IMR-90 (cell line): ENCODE measurements around the gene OLFM3. TPM values are rescaled to one million over a fixed set of nuclear protein-coding genes. Genes with fewer than 3 reads are reported as not detected.

ENCODE experiments used
- ATAC-seq: fragments of 200-7000 bp; cut with Tn5 transposase; 2 replicates; pipeline ENCODE4 v1.9.1; 2020; ENCODE audit warnings: low read depth, mild to moderate bottlenecking, moderate library complexity
- BruUV-seq: library from RNA; stranded (reverse); fragments of 400-500 nt; replicated peaks from 2 replicates; lab custom pipeline; 2021; lab: Mats Ljungman, UMichigan
- CTCF ChIA-PET: fragments of 300-600 bp; formaldehyde crosslinking; extraction: SDS; loops from one replicate; lab custom pipeline; 2021; ENCODE audit warnings: antibody characterized with exemption; lab: Yijun Ruan, JAX
- POLR2A ChIA-PET: fragments of 300-600 bp; sonication (Branson Sonifier 250); formaldehyde crosslinking; loops from one replicate; lab custom pipeline; 2022; ENCODE audit warnings: antibody characterized with exemption; ENCODE audit not compliant: unreplicated experiment; lab: Charles Lee
- DNase-seq: peaks from one replicate; pipeline ENCODE4 v3.0.0; 2013
- H2AFZ ChIP-seq: replicated peaks from 2 replicates; pipeline ENCODE3; 2013; ENCODE audit warnings: low read length, mild to moderate bottlenecking; ENCODE audit not compliant: poor library complexity
- H2AK5ac ChIP-seq: 2 replicates; pipeline ENCODE4 v1.6.1; 2013; ENCODE audit warnings: low read depth, low read length, inconsistent platforms
- H2AK9ac ChIP-seq: replicated peaks from 2 replicates; pipeline ENCODE3; 2013; ENCODE audit warnings: mild to moderate bottlenecking, low read depth, low read length, moderate library complexity; ENCODE audit not compliant: poor library complexity
- H2BK120ac ChIP-seq: 2 replicates; pipeline ENCODE4 v1.6.1; 2013; ENCODE audit warnings: low read depth, low read length, inconsistent platforms
- H2BK15ac ChIP-seq: 3 replicates; pipeline ENCODE4 v1.6.1; 2013; ENCODE audit warnings: low read depth, low read length, inconsistent platforms
- H2BK20ac ChIP-seq: 2 replicates; pipeline ENCODE4 v1.6.1; 2013; ENCODE audit warnings: low read depth, mild to moderate bottlenecking, inconsistent platforms, low read length, moderate library complexity
- H2BK5ac ChIP-seq: 2 replicates; pipeline ENCODE4 v1.6.1; 2013; ENCODE audit warnings: mild to moderate bottlenecking, low read depth, low read length, inconsistent platforms; ENCODE audit not compliant: poor library complexity, severe bottlenecking
- H3K14ac ChIP-seq: replicated peaks from 2 replicates; pipeline ENCODE4 v1.6.1; 2013; ENCODE audit warnings: low read depth, low read length, inconsistent platforms
- H3K18ac ChIP-seq: 2 replicates; pipeline ENCODE4 v1.6.1; 2013; ENCODE audit warnings: low read depth, low read length, control low read depth
- H3K23ac ChIP-seq: 2 replicates; pipeline ENCODE4 v1.6.1; 2013; ENCODE audit warnings: low read depth, low read length, inconsistent platforms
- H3K27ac ChIP-seq: 2 replicates; pipeline ENCODE4 v1.5.1; 2013; ENCODE audit warnings: mild to moderate bottlenecking, control low read depth, low read length; ENCODE audit not compliant: insufficient read depth
- H3K27me3 ChIP-seq: 2 replicates; pipeline ENCODE4 v1.6.1; 2013; ENCODE audit warnings: low read length; ENCODE audit not compliant: control insufficient read depth, insufficient read depth
- H3K36me3 ChIP-seq: 2 replicates; pipeline ENCODE4 v1.6.1; 2013; ENCODE audit warnings: low read length, mixed read lengths; ENCODE audit not compliant: control insufficient read depth, insufficient read depth
- H3K4ac ChIP-seq: 2 replicates; pipeline ENCODE4 v1.6.1; 2013; ENCODE audit warnings: low read depth, low read length, inconsistent platforms
- H3K4me1 ChIP-seq: 2 replicates; pipeline ENCODE4 v1.6.1; 2013; ENCODE audit warnings: low read length, mixed read lengths; ENCODE audit not compliant: control insufficient read depth, insufficient read depth
- H3K4me2 ChIP-seq: 2 replicates; pipeline ENCODE4 v1.6.1; 2013; ENCODE audit warnings: low read depth, mild to moderate bottlenecking, control low read depth, low read length, moderate library complexity
- H3K4me3 ChIP-seq: 2 replicates; pipeline ENCODE4 v1.5.1; 2013; ENCODE audit warnings: low read depth, mild to moderate bottlenecking, control low read depth, low read length, moderate library complexity; ENCODE audit not compliant: insufficient read depth
- H3K56ac ChIP-seq: 2 replicates; pipeline ENCODE4 v1.6.1; 2013; ENCODE audit warnings: low read length, inconsistent platforms; ENCODE audit not compliant: insufficient read depth; ENCODE audit errors: extremely low read depth
- H3K79me1 ChIP-seq, 2 experiments: 2 replicates each; pipeline ENCODE4 v1.6.1; 2013; ENCODE audit warnings: low read length in 2 of 2, inconsistent platforms in 1 of 2, low read depth in 1 of 2
- H3K9ac ChIP-seq: 2 replicates; pipeline ENCODE4 v1.6.1; 2013; ENCODE audit warnings: low read depth, low read length, control low read depth
- H3K9me1 ChIP-seq: 2 replicates; pipeline ENCODE4 v1.6.1; 2013; ENCODE audit warnings: low read length, inconsistent platforms; ENCODE audit not compliant: insufficient read depth
- H3K9me3 ChIP-seq: 2 replicates; pipeline ENCODE4 v1.6.1; 2013; ENCODE audit warnings: low read length; ENCODE audit not compliant: control insufficient read depth, insufficient read depth
- H4K20me1 ChIP-seq: 2 replicates; pipeline ENCODE4 v1.6.1; 2013; ENCODE audit warnings: low read length, inconsistent platforms; ENCODE audit not compliant: insufficient read depth
- H4K5ac ChIP-seq: 2 replicates; pipeline ENCODE4 v1.6.1; 2013; ENCODE audit warnings: mild to moderate bottlenecking, low read depth, low read length, control low read depth
- H4K8ac ChIP-seq, 2 experiments: 2 replicates each; pipeline ENCODE4 v1.6.1; 2013; ENCODE audit warnings: low read depth in 2 of 2, low read length in 2 of 2, control low read depth in 1 of 2, inconsistent platforms in 1 of 2
- H4K91ac ChIP-seq: 2 replicates; pipeline ENCODE4 v1.6.1; 2013; ENCODE audit warnings: low read depth, low read length, inconsistent platforms; ENCODE audit not compliant: insufficient read depth
- BHLHE40 ChIP-seq: fragments of 150-350 bp; IDR thresholded peaks from 2 replicates; pipeline ENCODE4 v1.6.1; 2016; ENCODE audit warnings: mild to moderate bottlenecking, low read depth, low read length
- CEBPB ChIP-seq: IDR thresholded peaks from 2 replicates; pipeline ENCODE4 v1.6.1; 2012; ENCODE audit warnings: low read depth, low read length, improper control_type of control experiment
- CHD1 ChIP-seq: IDR thresholded peaks from 2 replicates; pipeline ENCODE4 v1.6.1; 2012; ENCODE audit warnings: low read depth, low read length, improper control_type of control experiment
- CTCF ChIP-seq: conservative IDR thresholded peaks from 2 replicates; pipeline ENCODE4 v1.5.1; 2012; ENCODE audit warnings: mild to moderate bottlenecking, low read depth, low read length, improper control_type of control experiment
- ELK1 ChIP-seq: fragments of 150-350 bp; IDR thresholded peaks from 2 replicates; pipeline ENCODE4 v1.6.1; 2016; ENCODE audit warnings: low read depth, mild to moderate bottlenecking, low read length, moderate library complexity, borderline replicate concordance
- FOS ChIP-seq: fragments of 150-350 bp; IDR thresholded peaks from 2 replicates; pipeline ENCODE4 v1.6.1; 2016; ENCODE audit warnings: low read depth, low read length
- MAFK ChIP-seq: IDR thresholded peaks from 2 replicates; pipeline ENCODE4 v1.6.1; 2012; ENCODE audit warnings: low read depth, low read length, improper control_type of control experiment
- MAZ ChIP-seq: IDR thresholded peaks from 2 replicates; pipeline ENCODE4 v1.6.1; 2012; ENCODE audit warnings: low read depth, mild to moderate bottlenecking, low read length, improper control_type of control experiment, moderate library complexity, borderline replicate concordance
- MXI1 ChIP-seq: IDR thresholded peaks from 2 replicates; pipeline ENCODE4 v1.6.1; 2012; ENCODE audit warnings: low read depth, mild to moderate bottlenecking, low read length, moderate library complexity, borderline replicate concordance
- NFE2L2 ChIP-seq: fragments of 150-350 bp; IDR thresholded peaks from 2 replicates; pipeline ENCODE4 v1.6.1; 2016; ENCODE audit warnings: low read depth, mild to moderate bottlenecking, low read length
- POLR2A ChIP-seq: IDR thresholded peaks from 2 replicates; pipeline ENCODE4 v1.6.1; 2012; ENCODE audit warnings: mild to moderate bottlenecking, low read depth, low read length
- RAD21 ChIP-seq: IDR thresholded peaks from 2 replicates; pipeline ENCODE4 v1.6.1; 2012; ENCODE audit warnings: low read length, improper control_type of control experiment
- RCOR1 ChIP-seq: IDR thresholded peaks from 2 replicates; pipeline ENCODE4 v1.6.1; 2012; ENCODE audit warnings: mild to moderate bottlenecking, low read length, improper control_type of control experiment; ENCODE audit not compliant: insufficient replicate concordance
- RFX5 ChIP-seq: IDR thresholded peaks from 2 replicates; pipeline ENCODE4 v1.8.0; 2012; ENCODE audit warnings: low read depth, mild to moderate bottlenecking, low read length, moderate library complexity
- SMC3 ChIP-seq: fragments of 150-350 bp; IDR thresholded peaks from 2 replicates; pipeline ENCODE4 v1.6.1; 2016; ENCODE audit warnings: low read depth, mild to moderate bottlenecking, antibody characterized with exemption, low read length, moderate library complexity
- USF2 ChIP-seq: fragments of 150-350 bp; IDR thresholded peaks from 2 replicates; pipeline ENCODE4 v1.6.1; 2017; ENCODE audit warnings: mild to moderate bottlenecking, antibody characterized with exemption, low read length, low read depth
- WGBS, 2 experiments: methylation state at CpG; one replicate each; pipeline versions ENCODE4 v1.1.5 to v1.1.7; 2013; ENCODE audit warnings: missing lambda C conversion rate in 2 of 2; ENCODE audit not compliant: insufficient read length in 1 of 2; ENCODE audit errors: extremely low coverage in 2 of 2; 5-methylcytosine and 5-hydroxymethylcytosine counted together
- dilution Hi-C: fragments of 300-500 bp; cut with HindIII; formaldehyde crosslinking; loops from one replicate; pipeline ENCODE4 v1.14.3; 2018; ENCODE audit warnings: low sequenced_read_pairs; ENCODE audit not compliant: unreplicated experiment
- in situ Hi-C: fragments of 300-500 bp; cut with MboI; formaldehyde crosslinking; loops from 3 replicates; pipeline ENCODE4 v1.14.3; 2019; ENCODE audit warnings: low sequenced_read_pairs, inconsistent platforms, mixed read lengths
- intact Hi-C: fragments of 100-400 bp; cut with micrococcal nuclease; formaldehyde crosslinking; loops from 2 replicates; pipeline ENCODE4 v1.10.0; 2022
- polyA plus RNA-seq, 3 experiments: library from polyadenylated mRNA; depleted of rRNA; stranded (reverse); fragments of >200 nt; gene quantifications; 2 replicates each; pipeline ENCODE4 v1.2.3, GENCODE V29; 2012; ENCODE audit warnings: low replicate concordance in 1 of 3
- total RNA-seq: library from RNA; depleted of rRNA; stranded (reverse); fragments of >200 nt; gene quantifications from 2 replicates; pipeline ENCODE4 v1.2.3, GENCODE V29; 2012

The OLFM3 gene
- total and polyA plus RNA-seq, 2 of the 4 experiments (the other 2 are of a cell fraction), result not detected

- no peak overlapping the region for H4K8ac ChIP-seq
- H3K23ac ChIP-seq, result no peak overlapping the region
- no peak overlapping the region for H4K5ac ChIP-seq
- no peak overlapping the region for H2BK120ac ChIP-seq
- no CpG with 5 or more reads among the region's 3 CpGs for WGBS, 2 experiments
- no peak overlapping the region for H3K14ac ChIP-seq
- no peak overlapping the region for H2BK5ac ChIP-seq
- no peak overlapping the region for H3K18ac ChIP-seq
- no peaks in the 10 kb centered on the region for H3K9me3 ChIP-seq
- in situ Hi-C loops (no loop called here), dilution Hi-C loops (no loop called here), intact Hi-C loops (loop anchor here (5.0 kb wide), 1 partner anchor 82 kb away; no protein-coding TSS in a partner anchor)
- no peak for TF ChIP-seq RFX5
- no peak for TF ChIP-seq ELK1
- TF ChIP-seq FOS, result no peak
- no peak for TF ChIP-seq RAD21
- no peak for TF ChIP-seq BHLHE40
- no peak for TF ChIP-seq MAZ
- TF ChIP-seq SMC3, result no peak
- TF ChIP-seq CTCF, result no peak
- no peak for TF ChIP-seq CEBPB
- TF ChIP-seq MXI1, result no peak
- no peak for TF ChIP-seq MAFK
- TF ChIP-seq NFE2L2, result no peak
- TF ChIP-seq RCOR1, result no peak
- TF ChIP-seq CHD1, result no peak
- TF ChIP-seq POLR2A, result no peak
- no peak for TF ChIP-seq USF2
- H3K4me3 ChIP-seq, result no peak overlapping the region
- no peaks in the 10 kb centered on the region for H3K36me3 ChIP-seq
- H3K4me2 ChIP-seq, result no peak overlapping the region
- no peak overlapping the region for H2AK5ac ChIP-seq
- no peak overlapping the region for H4K91ac ChIP-seq
- no peak overlapping the region for H2BK20ac ChIP-seq
- no peak overlapping the region for H2AFZ ChIP-seq
- ChIA-PET CTCF (no interaction called here), POLR2A (no interaction called here)
- no peaks in the 10 kb centered on the region for H3K9me1 ChIP-seq
- H3K56ac ChIP-seq, result no peak overlapping the region
- H3K79me1 ChIP-seq, result no peaks in the 10 kb centered on the region
- no peak overlapping the region for H3K4ac ChIP-seq
- H2AK9ac ChIP-seq, result no peak overlapping the region
- no peaks in the 10 kb centered on the region for H3K27me3 ChIP-seq
- H3K27ac ChIP-seq, result no peak overlapping the region
- no peak overlapping the region for H3K9ac ChIP-seq
- BruUV-seq, result no TSS peak
- H2BK15ac ChIP-seq, result no peak overlapping the region
- H4K20me1 ChIP-seq, result no peaks in the 10 kb centered on the region
- H3K4me1 ChIP-seq, result no peaks in the 10 kb centered on the region
- DNase-seq, result no peak
- no peak for ATAC-seq
Measured at GRCh38 chr1:101974599-101975274, 22.0 kb downstream of the OLFM3 start.
